ENCODE data around the gene RPS6KB1. TPM values are rescaled to one million over a fixed set of nuclear protein-coding genes. Genes with fewer than 3 reads are reported as not detected.

The RPS6KB1 gene
- total and polyA plus RNA-seq, 2 of the 8 experiments (the other 6 are each of a cell fraction or from before 2014, with no cell fraction given), result 3.4 to 28.4 TPM

- Histone ChIP-seq H3K18ac (ENCODE audit: extremely low read depth, low read length) (no peak overlapping the region), H2AK5ac (ENCODE audit: low read depth, low read length) (no peak overlapping the region), H4K5ac (ENCODE audit: insufficient read length, low read depth, low read length) (no peak overlapping the region), H3K27ac (ENCODE audit: low read depth, low read length) (no peak overlapping the region), H4K20me1 (replicated peaks in 1 of 2; ENCODE audit: control insufficient read depth in 1 of 2, insufficient read depth in 2 of 2, low read length in 2 of 2) (no peaks in the 10 kb centered on the region), H3K23me2 (ENCODE audit: low read depth, low read length) (no peaks in the 10 kb centered on the region), H3K4me1 (replicated peaks in 1 of 4; ENCODE audit: control insufficient read depth in 3 of 4, insufficient read depth in 4 of 4, low read length in 3 of 4) (peaks cover 0 to 7% (median 2%) of the 10 kb centered on the region in 4 experiments; a peak in 4 of 7 replicates), H3K79me2 (ENCODE audit: control insufficient read depth in 1 of 2, insufficient read depth in 2 of 2, low read length in 2 of 2) (no peaks in the 10 kb centered on the region), H3K9me3 (ENCODE audit: insufficient read depth in 2 of 2, low read depth in 1 of 2, low read length in 1 of 2) (no peaks in the 10 kb centered on the region), H3K79me1 (ENCODE audit: low read depth, low read length) (no peaks in the 10 kb centered on the region), H2BK15ac (ENCODE audit: low read length) (no peak overlapping the region), H2BK120ac (replicated peaks; ENCODE audit: low read depth, low read length) (no peak overlapping the region), H3K4me2 (ENCODE audit: insufficient read depth in 1 of 2, low read depth in 2 of 2, low read length in 2 of 2) (no peak overlapping the region), H3K36me3 (ENCODE audit: control insufficient read depth in 2 of 4, insufficient read depth in 4 of 4, low read length in 3 of 4) (peaks cover 0 to 22% (median 11%) of the 10 kb centered on the region in 4 experiments; a peak in 5 of 8 replicates), H2BK20ac (ENCODE audit: low read length) (no peak overlapping the region), H2AFZ (ENCODE audit: low read length) (no peak overlapping the region), H2BK12ac (ENCODE audit: low read depth, low read length) (no peak overlapping the region), H3K14ac (ENCODE audit: insufficient read length) (no peak overlapping the region), H3K27me3 (replicated peaks in 1 of 4; ENCODE audit: control insufficient read depth in 3 of 4, extremely low read depth in 1 of 4, insufficient read depth in 3 of 4, low read length in 3 of 4) (no peaks in the 10 kb centered on the region), H3K4me3 (ENCODE audit: extremely low read depth in 1 of 4, insufficient read depth in 2 of 4, low read depth in 3 of 4, low read length in 4 of 4) (no peak overlapping the region), H4K8ac (ENCODE audit: extremely low read depth, insufficient read depth, low read length) (no peak overlapping the region), H3K4ac (replicated peaks; ENCODE audit: insufficient read length, low read depth, low read length) (no peak overlapping the region), H3K56ac (replicated peaks; ENCODE audit: insufficient read length, low read depth, low read length) (no peak overlapping the region), H2BK5ac (ENCODE audit: low read depth, low read length) (no peak overlapping the region), H4K91ac (replicated peaks; ENCODE audit: insufficient read length, low read length) (no peak overlapping the region), H3K9ac (replicated peaks in 1 of 4; ENCODE audit: extremely low read depth in 1 of 4, low read depth in 3 of 4, low read length in 3 of 4) (no peak overlapping the region), H3K23ac (ENCODE audit: insufficient read length) (no peak overlapping the region)
- WGBS, 2 experiments (ENCODE audit: extremely low coverage in 1 of 2, insufficient coverage in 1 of 2, insufficient read length in 1 of 2, insufficient replicate concordance in 2 of 2, low coverage in 1 of 2, low lambda C conversion rate in 2 of 2, missing lambda C conversion rate in 1 of 2), result 97% methylated on average over 2 of the region's 2 CpGs; no CpG with 5 or more reads in 1 of the 2 experiments
- FAIRE-seq, result no peak
- TF ChIP-seq PHF8 (conservative IDR thresholded peaks at IDR 0.05; ENCODE audit: low read depth, low read length) (no peak), RAD21 (IDR thresholded peaks at IDR 0.05 in 1 of 2, conservative IDR thresholded peaks at IDR 0.05 in 1 of 2; ENCODE audit: low read depth in 2 of 2, low read length in 2 of 2) (peak; percentile 38 to 40), CBX5 (IDR thresholded peaks at IDR 0.05; ENCODE audit: low read depth, low read length) (no peak), SAP30 (IDR thresholded peaks at IDR 0.05; ENCODE audit: insufficient read depth, insufficient replicate concordance, low read length) (no peak)
- ChIA-PET POLR2A (ENCODE audit: partially characterized antibody) (interaction anchor here (1.0 to 1.6 kb wide), 6 partner anchors 12 to 108 kb away, joined by 3 to 7 read pairs (median 4); no protein-coding TSS in a partner anchor), CTCF (ENCODE audit: partially characterized antibody) (interaction anchor here (1.0 to 1.2 kb wide), 2 partner anchors 113 to 151 kb away, joined by 3 to 4 read pairs; no protein-coding TSS in a partner anchor)
- DNase-seq (ENCODE audit: low read depth in 1 of 2, low spot score in 2 of 2), result no peak
Measured at GRCh38 chr17:59859444-59860025, 33.4 kb upstream of the RPS6KB1 start.

Data from H1 (cell line).